Hematopoietic multipotent progenitor cell treated with erythropoietin and hydrocortisone succinate and interleukin-3 and kit ligand, for 17 days (in vitro differentiated cells): Measurements from ENCODE around the gene CBX8.

Experiments used
- DNase-seq: peaks from one replicate; pipeline ENCODE4 v3.0.0-alpha.2; 2015; ENCODE audit warnings: low spot score

The CBX8 gene

DNA sequence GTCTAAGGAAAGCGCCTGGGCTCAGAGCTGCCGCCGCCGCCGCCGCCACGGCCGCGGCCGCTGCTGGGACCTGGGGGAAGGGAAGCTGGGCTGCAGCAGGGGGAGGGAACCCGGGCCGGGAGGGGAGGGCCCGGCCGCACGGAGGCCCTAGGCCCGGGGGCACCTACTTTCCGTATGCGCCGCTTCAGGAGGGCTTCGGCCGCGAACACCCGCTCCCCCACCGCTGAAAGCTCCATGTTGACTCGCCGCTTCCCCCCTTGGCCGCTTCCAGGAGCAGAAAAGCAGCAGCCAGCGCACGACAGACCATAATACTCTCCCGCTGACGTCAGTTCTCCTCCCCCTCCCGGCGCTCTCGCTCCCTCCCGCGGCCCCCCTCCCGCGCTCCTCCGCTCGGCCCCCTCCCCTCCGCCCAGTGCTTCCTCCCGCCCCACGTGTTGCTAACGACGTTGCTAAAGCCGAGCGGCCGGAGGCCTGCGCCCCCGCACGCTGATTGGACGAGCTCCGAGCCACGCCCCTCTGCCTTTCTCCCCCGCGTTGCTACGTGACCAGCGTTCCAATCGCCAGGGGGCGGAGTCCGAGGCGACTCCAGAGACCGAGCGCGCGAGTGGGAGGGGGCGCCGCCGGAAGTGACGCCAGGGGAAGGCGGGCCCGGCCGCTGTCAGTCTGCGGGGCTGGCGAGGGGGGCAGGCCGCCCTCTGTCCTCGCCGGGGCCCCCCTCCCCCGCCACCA, at the start of gene CBX8:
Gene CBX8 (minus strand): TSS at position 315 of the 729 bp plus-strand sequence. CDS start 79 bp downstream, at position 236.
- peak; percentile 93 for DNase-seq

DNA sequence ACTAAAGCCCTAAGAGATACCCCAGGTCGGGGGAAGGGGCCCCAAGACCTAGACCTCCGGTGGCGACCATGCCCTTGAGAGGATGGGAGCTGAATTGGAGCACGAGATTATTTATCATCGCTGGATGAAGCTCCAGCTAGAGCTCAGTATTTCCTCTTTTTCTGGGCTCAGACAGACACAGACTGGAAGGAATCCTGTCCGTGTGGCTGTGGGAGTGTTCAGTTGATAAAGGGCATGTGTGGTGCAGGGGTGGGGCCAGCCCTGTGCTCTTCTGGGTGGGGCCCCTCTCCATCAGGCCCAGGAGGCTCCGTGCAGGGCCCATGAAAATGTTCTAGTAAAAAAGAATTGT, 48.7 kb upstream of the CBX8 start:
- peak; percentile 51 for DNase-seq

DNA sequence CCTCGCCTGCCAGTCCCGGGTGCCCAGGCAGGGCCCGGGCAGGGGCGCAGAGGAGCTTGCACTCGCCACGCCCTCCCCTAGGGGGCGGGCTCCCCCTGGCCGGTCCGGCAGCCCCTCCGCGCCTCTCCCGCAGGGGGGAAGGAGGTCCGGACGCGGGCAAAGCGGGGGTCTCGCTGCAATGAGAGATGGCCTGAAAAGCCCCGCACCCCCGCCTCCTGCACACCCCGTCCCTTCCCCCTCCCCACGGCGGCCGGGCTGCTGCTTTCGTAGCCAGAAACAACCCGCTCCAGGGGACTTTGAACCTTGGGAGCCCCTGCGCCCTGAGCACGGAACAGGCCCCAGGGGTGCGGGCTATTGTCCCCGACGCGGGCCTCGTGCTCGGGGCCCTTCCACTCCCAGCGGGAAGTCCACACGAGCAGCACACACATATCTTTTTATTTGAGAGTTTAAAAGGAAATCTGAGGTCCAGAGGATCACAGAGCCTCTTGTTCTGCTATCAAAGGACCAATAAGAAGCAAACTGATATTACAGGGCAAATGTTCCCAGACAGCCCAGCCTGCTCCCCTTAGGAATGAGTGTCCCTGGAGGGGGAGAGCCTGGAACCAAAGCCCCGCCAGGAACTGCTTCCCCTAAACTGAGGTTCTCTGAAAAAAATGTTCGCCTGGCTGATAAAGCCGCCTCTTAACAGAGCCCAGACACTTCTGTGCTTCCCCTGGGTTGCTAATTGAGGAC, 48.2 kb upstream of the CBX8 start:
- DNase-seq = no peak

DNA sequence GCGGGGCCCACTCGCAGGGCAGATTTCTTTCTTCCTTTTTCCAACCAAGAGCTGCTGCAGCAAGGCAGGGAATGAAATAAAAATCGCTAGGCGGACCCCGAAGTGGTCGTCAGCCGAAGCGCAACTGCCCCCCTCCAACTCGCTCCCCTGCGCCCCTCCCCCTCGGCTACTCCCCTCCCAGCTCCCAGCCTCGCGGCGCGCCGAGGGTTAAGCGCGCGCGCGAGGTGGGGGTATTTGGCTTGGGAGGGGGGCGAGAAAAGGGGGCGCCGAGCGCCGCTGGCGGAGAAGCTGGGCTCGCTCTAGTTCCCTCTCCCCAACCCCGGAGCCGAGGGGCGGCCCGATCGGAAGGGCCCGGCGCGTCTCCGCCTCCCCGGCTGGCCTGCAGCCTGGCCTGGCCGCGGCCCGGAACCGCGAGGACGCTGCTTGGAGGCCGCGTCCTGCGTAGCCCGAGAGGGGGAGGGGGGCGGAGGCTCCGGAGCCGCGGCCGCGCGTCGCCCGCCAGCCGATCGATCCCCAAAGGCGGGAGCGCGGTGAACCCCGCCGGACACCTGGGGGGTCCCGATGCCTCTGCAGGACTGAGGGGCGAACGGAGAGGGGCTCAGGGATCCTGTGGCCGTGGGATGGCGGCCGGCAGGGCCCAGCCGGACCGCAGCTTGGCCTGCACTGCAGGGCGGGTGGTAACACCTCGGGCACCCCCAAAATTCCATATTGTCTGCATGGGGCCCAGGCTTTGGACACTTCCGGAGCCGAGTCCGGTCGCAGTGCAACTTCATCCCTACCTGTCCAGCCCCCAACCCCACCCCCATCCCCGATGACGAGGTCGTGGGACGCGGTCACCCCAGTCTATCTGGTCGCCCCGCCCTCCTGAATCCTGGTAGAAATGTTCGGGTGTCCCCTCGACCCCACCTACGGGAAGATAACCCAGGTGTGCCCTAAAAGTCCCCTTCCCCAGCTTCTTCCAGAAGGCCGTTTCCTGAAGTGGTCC, 47.2 kb upstream of the CBX8 start:
- no peak for DNase-seq

DNA sequence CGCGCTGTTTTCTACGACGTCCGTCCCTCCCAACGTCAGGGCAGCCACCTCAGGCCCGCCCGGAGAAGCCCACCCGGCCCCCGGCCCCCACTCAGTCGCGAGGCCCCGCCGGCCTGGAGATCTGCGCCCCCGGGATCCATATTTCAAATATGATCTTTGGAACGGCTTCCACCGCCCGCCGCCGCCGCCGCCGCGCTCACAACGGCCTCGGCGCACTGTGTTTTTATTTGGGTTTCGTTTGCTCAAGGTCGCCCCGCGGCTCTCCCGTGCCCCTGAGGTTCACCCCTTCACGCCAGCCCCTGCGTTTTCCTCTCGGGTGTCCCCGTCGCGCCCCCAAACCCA, 46.6 kb upstream of the CBX8 start:
- no peak for DNase-seq

DNA sequence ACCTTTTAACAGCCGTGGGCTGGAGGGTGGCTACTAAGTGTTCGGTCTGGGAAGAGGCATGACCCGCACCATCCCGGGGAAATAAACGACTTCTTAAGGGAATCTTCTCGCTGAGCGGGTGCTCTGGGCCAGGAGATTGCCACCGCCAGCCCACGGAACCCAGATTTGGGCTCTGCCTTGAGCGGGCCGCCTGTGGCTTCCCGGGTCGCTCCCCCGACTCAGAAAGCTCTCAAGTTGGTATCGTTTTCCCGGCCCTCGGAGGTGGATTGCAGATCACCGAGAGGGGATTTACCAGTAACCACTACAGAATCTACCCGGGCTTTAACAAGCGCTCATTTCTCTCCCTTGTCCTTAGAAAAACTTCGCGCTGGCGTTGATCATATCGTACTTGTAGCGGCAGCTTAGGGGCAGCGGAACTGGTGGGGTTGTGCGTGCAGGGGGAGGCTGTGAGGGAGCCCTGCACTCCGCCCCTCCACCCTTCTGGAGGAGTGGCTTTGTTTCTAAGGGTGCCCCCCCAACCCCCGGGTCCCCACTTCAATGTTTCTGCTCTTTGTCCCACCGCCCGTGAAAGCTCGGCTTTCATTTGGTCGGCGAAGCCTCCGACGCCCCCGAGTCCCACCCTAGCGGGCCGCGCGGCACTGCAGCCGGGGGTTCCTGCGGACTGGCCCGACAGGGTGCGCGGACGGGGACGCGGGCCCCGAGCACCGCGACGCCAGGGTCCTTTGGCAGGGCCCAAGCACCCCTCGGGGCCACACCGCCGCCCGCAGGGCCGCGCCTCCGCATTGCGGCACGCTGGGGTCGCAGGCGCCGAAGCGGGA, 46.0 kb upstream of the CBX8 start:
- DNase-seq = no peak

DNA sequence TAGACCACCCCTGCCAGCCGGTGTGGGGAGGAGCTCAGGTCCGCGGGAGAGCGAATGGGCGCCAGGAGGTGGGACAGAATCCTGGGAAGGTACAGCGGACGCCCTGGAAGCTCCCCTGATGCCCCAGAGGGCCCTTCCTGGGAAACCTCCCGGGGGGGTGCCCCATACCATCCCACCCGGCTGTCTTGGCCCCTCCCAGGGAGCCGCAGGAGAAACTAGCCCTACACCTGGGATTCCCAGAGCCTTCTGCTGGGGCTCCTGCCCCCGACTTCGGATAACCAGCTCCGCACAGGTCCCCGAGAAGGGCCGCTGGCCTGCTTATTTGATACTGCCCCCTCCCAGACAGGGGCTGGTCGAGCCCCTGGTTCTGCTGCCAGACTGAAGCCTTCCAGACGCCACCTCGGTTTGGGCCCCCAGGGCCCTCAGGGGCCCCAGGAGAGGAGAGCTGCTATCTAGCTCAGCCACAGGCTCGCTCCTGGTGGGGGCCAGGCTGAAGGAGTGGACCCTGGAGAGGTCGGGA, 45.3 kb upstream of the CBX8 start:
- no peak for DNase-seq

DNA sequence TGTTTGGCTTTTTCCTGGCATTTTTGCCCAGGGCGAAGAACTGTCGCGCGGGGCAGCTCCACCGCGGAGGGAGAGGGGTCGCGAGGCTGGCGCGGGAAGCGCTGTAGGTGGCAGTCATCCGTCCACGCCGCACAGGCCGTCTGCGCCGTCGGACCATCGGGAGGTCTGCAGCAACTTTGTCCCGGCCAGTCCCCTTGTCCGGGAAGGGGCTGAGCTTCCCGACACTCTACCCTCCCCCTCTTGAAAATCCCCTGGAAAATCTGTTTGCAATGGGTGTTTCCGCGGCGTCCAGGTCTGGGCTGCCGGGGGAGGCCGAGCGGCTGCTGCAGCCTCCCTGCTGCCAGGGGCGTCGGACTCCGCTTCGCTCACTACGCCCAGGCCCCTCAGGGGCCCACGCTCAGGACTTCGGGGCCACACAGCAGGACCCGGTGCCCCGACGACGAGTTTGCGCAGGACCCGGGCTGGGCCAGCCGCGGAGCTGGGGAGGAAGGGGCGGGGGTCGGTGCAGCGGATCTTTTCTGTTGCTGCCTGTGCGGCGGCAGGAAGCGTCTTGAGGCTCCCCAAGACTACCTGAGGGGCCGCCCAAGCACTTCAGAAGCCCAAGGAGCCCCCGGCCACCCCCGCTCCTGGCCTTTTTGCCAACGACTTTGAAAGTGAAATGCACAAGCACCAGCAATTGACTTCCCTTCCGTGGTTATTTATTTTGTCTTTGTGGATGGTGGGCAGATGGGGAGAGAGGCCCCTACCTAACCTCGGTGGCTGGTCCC, 44.7 kb upstream of the CBX8 start:
- DNase-seq = no peak

DNA sequence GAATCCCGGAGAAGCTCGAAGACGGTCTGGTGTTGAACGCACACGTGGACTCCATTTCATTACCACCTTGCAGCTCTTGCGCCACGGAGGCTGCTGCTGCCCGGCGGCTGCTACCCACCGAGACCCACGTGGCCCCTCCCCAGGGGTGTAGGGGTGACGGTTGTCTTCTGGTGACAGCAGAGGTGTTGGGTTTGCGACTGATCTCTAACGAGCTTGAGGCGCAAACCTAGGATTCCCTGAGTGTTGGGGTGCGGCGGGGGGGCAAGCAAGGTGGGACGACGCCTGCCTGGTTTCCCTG, 44.1 kb upstream of the CBX8 start:
- no peak for DNase-seq

DNA sequence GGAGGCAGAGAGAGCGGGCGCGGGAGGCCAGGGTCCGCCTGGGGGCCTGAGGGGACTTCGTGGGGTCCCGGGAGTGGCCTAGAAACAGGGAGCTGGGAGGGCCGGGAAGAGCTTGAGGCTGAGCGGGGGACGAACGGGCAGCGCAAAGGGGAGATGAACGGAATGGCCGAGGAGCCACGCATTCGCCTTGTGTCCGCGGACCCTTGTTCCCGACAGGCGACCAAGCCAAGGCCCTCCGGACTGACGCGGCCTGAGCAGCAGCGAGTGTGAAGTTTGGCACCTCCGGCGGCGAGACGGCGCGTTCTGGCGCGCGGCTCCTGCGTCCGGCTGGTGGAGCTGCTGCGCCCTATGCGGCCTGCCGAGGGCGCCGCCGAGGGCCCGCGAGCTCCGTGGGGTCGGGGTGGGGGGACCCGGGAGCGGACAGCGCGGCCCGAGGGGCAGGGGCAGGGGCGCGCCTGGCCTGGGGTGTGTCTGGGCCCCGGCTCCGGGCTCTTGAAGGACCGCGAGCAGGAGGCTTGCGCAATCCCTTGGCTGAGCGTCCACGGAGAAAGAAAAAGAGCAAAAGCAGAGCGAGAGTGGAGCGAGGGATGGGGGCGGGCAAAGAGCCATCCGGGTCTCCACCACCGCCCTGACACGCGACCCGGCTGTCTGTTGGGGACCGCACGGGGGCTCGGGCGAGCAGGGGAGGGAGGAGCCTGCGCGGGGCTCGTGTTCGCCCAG, 43.6 kb upstream of the CBX8 start:
- no peak for DNase-seq

DNA sequence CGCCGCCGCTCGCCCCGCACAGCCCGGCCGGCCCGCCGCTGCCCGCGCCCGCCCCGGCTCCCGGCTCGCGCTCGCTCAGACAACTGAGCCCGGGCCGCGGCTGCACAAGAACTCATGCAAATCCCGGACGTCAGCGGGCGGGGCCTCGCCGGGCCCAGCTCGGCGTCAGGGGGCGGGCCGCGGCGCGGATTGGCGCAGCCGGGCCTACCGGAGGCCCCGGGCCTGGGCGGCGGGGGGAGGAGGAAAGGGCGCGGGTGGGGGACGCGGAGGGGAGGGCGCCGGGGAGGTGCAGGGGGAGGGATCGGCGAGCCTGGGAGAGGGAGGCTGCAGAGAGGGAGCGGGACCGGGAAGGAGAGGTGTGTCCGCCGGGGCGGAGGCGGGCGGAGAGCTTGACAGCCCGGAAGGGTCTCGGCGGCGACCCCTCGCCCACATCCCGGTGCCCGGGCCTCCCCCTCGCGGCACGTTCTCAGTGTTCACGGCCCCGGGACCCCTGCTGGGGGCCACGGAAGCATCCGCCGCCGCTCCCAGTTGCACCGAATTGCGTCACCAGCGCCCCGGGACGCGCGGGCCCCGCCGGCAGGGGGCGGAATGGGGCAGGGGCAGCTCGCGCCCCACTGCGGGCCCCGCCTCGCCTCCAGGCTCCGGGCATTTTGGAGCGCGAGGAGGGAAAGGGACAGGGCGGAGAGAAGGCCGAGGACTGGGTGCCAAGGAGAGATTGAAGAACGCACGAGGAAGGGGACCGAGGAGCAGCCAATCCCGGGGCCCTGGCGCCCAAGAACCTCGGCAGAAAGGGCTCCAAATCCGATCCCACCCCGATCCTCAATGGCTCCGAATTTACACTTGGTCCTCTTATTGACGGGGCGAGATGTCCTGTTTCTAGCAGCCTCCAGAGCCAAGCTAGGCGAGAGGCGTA, 42.7 kb upstream of the CBX8 start, which contains the start of gene CBX4:
Gene CBX4 (minus strand): TSS at position 85 of the 913 bp plus-strand sequence. CDS start 189 bp downstream, outside the sequence.
- peak; percentile 89 for DNase-seq

DNA sequence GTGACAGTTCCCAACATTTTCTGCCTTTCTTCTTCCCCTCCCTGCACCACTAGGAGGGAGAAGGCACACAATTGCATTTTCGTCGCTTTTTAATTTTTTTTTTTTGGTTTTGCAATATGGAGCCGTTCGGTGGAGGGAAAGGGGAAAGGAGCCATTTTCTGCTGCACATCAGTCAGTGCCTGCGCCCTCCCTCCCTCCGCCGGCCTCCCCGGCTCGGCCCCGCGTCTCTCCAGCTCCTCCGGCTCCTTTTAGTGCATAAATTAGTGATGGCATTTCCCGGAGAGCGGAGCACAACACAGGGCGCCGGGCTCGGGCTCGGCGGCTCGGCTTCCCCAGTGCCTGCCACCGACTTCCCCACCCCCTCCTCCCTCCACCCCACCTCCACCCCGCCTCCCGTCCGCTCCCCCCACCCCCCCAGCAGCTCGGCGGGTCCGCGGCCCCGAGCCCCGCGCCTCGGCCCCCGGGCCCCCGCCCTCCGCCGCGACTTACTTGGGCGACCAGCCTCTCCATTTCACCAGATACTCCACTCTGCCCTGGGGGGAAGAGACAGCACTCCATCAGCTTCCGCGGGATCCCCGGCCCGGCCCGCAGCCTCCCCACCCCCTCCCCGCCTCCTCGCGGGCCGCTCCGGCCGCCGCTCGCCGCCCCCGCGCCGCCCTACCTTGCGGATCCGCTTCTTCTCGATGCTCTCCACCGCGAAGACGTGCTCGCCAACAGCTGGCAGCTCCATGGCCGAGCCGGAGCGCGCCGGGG, 41.8 kb upstream of the CBX8 start:
- peak; percentile 52 for DNase-seq

DNA sequence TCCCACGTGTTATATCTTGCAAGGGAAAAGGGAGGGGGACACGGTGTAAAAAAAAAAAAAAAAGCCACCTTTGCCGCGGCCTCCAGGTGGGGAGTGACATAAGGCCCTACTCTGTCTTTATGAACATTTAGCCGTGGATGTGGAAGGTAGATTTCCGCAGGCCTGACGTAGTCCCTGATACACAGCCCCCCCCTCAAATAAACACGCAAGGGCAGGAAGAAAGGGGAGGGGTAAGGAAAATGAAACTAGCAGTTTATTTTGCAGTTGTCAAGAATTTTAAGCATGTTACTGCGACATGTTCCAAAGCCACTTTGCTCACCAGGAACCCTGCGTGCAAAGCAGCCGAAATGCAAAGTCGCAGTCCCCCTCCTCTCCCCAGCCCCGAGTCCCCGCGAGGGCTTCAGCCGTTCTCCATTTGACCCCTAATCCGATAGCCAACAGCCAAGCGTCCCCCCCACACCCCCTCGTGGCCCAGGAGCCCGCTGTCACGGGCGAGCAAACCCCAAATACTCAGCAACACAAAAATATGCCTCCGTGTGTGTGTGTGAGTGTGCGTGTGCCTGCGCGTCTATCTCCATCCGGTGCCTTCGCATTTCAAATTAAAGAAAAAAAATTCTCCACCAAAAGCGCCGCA, 41.1 kb upstream of the CBX8 start:
- DNase-seq = no peak

DNA sequence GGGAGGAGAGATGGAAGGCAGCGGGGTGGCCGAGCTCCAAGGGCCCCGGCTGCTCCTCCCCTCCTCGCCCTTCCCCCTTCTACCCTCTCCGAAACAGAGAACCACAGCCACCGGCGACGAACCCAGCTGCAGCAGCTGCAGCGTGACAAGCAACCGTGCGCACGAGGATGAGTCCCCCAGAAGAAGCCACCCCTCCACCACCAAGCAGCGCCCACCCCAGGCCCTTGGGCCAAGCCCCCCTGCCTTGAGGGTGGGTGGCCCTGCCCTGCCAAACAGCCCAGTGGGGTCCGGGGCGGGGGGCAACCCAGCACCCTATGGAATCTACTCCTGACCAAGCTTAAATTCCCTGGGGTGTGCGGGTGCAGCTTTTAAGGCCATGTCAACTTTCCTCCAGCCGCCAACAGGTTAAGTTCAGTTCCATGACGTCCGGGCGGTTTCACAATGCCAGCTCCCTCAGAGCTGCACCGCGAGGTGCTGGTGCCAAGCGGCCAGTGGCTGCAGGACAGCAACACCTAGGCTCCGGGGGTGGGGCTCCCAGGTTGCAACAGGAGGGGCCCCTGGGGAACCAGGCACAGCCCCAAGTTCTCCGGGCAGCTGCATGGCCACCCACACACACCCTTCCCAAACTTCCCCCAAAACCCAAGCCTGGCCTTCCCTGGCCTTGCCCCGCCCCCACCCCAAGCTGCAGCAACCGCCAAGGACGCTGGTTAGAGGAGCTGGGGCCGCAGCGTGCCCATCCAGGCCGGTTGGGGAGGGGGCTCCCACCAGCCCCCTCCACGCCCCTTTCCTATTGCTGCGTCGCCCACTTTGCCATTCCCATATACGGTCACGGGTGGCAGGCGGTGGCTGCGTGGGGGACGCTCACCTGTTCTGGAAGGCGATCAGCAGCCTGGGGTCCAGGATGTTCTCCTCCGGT, 40.4 kb upstream of the CBX8 start:
- peak; percentile 38 for DNase-seq

DNA sequence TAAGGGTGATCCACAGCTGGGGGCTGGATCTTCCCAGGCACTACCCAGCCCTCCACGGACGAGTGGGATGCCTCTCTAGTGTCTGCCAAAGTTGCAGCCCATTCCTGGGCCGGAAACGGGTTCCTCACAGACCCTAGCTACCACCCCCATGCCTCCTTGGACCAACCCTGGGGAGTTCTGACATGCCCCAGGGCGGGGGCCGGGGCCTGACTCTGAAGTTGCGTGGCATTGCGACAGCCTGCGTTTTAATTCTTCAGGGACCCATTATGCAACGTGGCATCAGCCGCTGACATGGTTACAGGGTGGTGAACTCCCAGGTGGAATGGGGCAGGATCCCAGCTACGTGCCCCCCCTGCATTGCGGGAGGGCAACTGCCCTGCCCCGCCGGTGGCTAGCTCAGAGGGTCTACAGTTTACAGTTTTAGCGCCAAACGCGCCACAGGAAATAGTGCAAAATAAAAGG, 39.7 kb upstream of the CBX8 start:
- no peak for DNase-seq

DNA sequence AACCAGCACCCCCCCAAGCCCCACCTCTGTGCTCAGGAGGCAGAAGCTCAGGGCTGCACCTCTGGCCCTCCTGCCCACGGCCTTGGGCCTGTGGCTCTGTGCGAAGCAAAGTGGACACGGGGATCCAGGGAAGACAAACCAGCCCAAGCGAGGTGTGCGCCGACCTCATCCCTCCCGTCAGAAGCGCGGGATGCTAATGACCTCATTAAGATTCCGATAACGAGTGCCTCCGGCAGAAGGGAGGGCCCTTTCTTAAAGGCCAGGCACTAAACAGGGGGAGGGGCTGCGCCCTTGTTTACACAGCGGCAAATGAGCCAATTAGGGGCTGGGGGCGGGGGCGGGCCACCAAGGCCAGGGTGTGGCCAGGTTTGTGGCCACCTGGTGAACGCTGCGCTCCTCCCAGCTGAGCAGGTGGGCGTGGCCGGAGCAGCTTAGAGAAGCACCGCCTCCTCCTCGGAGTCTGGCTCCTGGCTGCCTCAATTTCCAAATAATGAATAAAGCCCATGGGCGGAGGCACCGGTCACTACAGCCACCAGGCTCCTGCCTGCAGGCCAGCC, 39.2 kb upstream of the CBX8 start:
- no peak for DNase-seq
